HepG2 (cell line): ENCODE data around the gene TOPBP1. TPM values are rescaled to one million over a fixed set of nuclear protein-coding genes. Genes with fewer than 3 reads are reported as not detected.

Experiments
- ATAC-seq: fragments of 200-7000 bp; cut with Tn5 transposase; 3 replicates; pipeline ENCODE4 v1.9.1; 2020; ENCODE audit warnings: mild to moderate bottlenecking, moderate library complexity
- Bru-seq: library from RNA; stranded (reverse); fragments of 400-500 nt; gene quantifications from one replicate; lab custom pipeline; 2021; lab: Mats Ljungman, UMichigan
- BruChase-seq, 2 experiments: library from RNA; stranded (reverse); fragments of 400-500 nt; gene quantifications; one replicate each; lab custom pipeline; 2021; lab: Mats Ljungman, UMichigan
- BruUV-seq: library from RNA; stranded (reverse); fragments of 400-500 nt; replicated peaks from 2 replicates; lab custom pipeline; 2021; lab: Mats Ljungman, UMichigan
- CTCF ChIA-PET: fragments of 300-600 bp; formaldehyde crosslinking; extraction: SDS; loops from one replicate; lab custom pipeline; 2021; ENCODE audit warnings: low total read pairs, inconsistent platforms, low intra/inter-chr PET ratio; lab: Yijun Ruan, JAX
- POLR2A ChIA-PET: fragments of 350-600 bp; sonication (Branson Sonifier 250); formaldehyde crosslinking; loops from one replicate; lab custom pipeline; 2020; ENCODE audit warnings: antibody characterized with exemption, inconsistent platforms; lab: Yijun Ruan, JAX
- DNase-seq: peaks from one replicate; pipeline ENCODE4 v3.0.0-alpha.2; 2015; ENCODE audit warnings: low spot score
- FAIRE-seq: peaks from 3 replicates; lab custom pipeline; 2011; peaks lifted over from hg19 to GRCh38; lab: Jason Lieb, UNC
- H2AFZ ChIP-seq: one replicate; pipeline ENCODE4 v1.6.1; 2011; ENCODE audit warnings: low read length, inconsistent platforms
- H3K27ac ChIP-seq: fragments of 300-600 bp; 3 replicates; pipeline ENCODE4 v1.8.0; 2011; ENCODE audit warnings: mixed run types, mild to moderate bottlenecking, mixed read lengths, low read length, inconsistent platforms; ENCODE audit not compliant: insufficient read depth; ENCODE audit errors: extremely low read length
- H3K27me3 ChIP-seq, 2 experiments: fragments of 200-600 bp in 1 of 2; 2 replicates in 1 of 2; 3 replicates in 1 of 2; pipeline versions ENCODE4 v1.6.0 to v1.8.0; 2011; ENCODE audit warnings: low read length in 2 of 2, mild to moderate bottlenecking in 2 of 2, moderate library complexity in 2 of 2, inconsistent platforms in 1 of 2; ENCODE audit not compliant: insufficient read depth in 2 of 2, control insufficient read depth in 1 of 2
- H3K36me3 ChIP-seq, 2 experiments: fragments of 200-600 bp in 1 of 2; replicated peaks in 1 of 2; 2 replicates in 1 of 2; 3 replicates in 1 of 2; pipeline versions ENCODE4 v1.5.1 to v1.8.0; 2011; ENCODE audit warnings: low read length in 2 of 2, inconsistent platforms in 1 of 2; ENCODE audit not compliant: insufficient read depth in 2 of 2, control insufficient read depth in 1 of 2
- H3K4me1 ChIP-seq: 2 replicates; pipeline ENCODE4 v1.5.1; 2012; ENCODE audit warnings: low read length, inconsistent platforms; ENCODE audit not compliant: insufficient read depth
- H3K4me2 ChIP-seq: 2 replicates; pipeline ENCODE4 v1.6.0; 2011; ENCODE audit warnings: low read depth, low read length, inconsistent platforms
- H3K4me3 ChIP-seq, 3 experiments: fragments of 200-600 bp in 1 of 3; sonication (generic), shearing (Covaris generic) in 1 of 3; replicated peaks in 1 of 3; 2 replicates each; pipeline ENCODE4 v1.5.1; 2011 to 2016; ENCODE audit warnings: low read length in 3 of 3, inconsistent platforms in 2 of 3, low read depth in 2 of 3, mild to moderate bottlenecking in 2 of 3, control low read depth in 1 of 3, mixed read lengths in 1 of 3; ENCODE audit not compliant: insufficient read depth in 1 of 3
- H3K79me2 ChIP-seq: one replicate; pipeline ENCODE4 v1.6.1; 2011; ENCODE audit warnings: low read length, inconsistent platforms; ENCODE audit not compliant: insufficient read depth
- H3K9ac ChIP-seq: 2 replicates; pipeline ENCODE4 v1.6.0; 2011; ENCODE audit warnings: mild to moderate bottlenecking, low read depth, low read length, inconsistent platforms; ENCODE audit not compliant: insufficient read depth
- H3K9me3 ChIP-seq: 2 replicates; pipeline ENCODE4 v1.5.1; 2012; ENCODE audit warnings: mild to moderate bottlenecking, low read length
- H4K20me1 ChIP-seq: 2 replicates; pipeline ENCODE4 v1.6.0; 2011; ENCODE audit warnings: inconsistent platforms, mild to moderate bottlenecking, low read length, moderate library complexity; ENCODE audit not compliant: insufficient read depth
- ARID3A ChIP-seq: IDR thresholded peaks from 2 replicates; pipeline ENCODE4 v1.6.1; 2012; ENCODE audit warnings: low read depth, low read length, improper control_type of control experiment
- CBX2 ChIP-seq, 2 experiments: fragments of 200-600 bp in 1 of 2; sonication (generic); formaldehyde crosslinking in 1 of 2; IDR thresholded peaks; 2 replicates each; pipeline versions ENCODE4 v1.7.0 to v1.8.1; 2018 to 2022; ENCODE audit warnings: low read depth in 2 of 2, low read length in 1 of 2, mild to moderate bottlenecking in 1 of 2, missing genetic modification reagents in 1 of 2
- FOSL1 ChIP-seq: sonication (generic); formaldehyde crosslinking; IDR thresholded peaks from 2 replicates; pipeline ENCODE4 v1.9.0; 2021; ENCODE audit warnings: missing genetic modification reagents, borderline replicate concordance
- MLXIP ChIP-seq: sonication (generic); formaldehyde crosslinking; IDR thresholded peaks from 2 replicates; pipeline ENCODE4 v1.9.0; 2021; ENCODE audit warnings: missing genetic modification reagents, borderline replicate concordance
- NONO ChIP-seq, 2 experiments: fragments of 450-650 bp in 1 of 2; sonication (generic) in 1 of 2; formaldehyde crosslinking in 1 of 2; IDR thresholded peaks in 1 of 2; conservative IDR thresholded peaks in 1 of 2; 2 replicates each; pipeline versions ENCODE4 v1.6.1 to v1.8.0; 2017 to 2022; ENCODE audit warnings: mild to moderate bottlenecking in 1 of 2, missing genetic modification reagents in 1 of 2, moderate library complexity in 1 of 2
- POGK ChIP-seq: sonication (generic); formaldehyde crosslinking; conservative IDR thresholded peaks from 2 replicates; pipeline ENCODE4 v1.8.0; 2022; ENCODE audit warnings: mild to moderate bottlenecking, moderate library complexity, missing genetic modification reagents
- ZNF180 ChIP-seq: sonication (generic); formaldehyde crosslinking; IDR thresholded peaks from 2 replicates; pipeline ENCODE4 v1.4.0; 2020; ENCODE audit warnings: low read depth, missing genetic modification reagents, borderline replicate concordance
- WGBS: methylation state at CpG from one replicate; pipeline ENCODE4 v1.1.6; 2017; ENCODE audit warnings: low lambda C conversion rate; 5-methylcytosine and 5-hydroxymethylcytosine counted together
- in situ Hi-C: cut with HindIII; loops from 2 replicates; pipeline ENCODE4 v1.10.0; 2017; ENCODE audit warnings: low pct_unique_long_range_greater_than_20kb; ENCODE audit not compliant: extremely low pct_ligation_motif_present
- intact Hi-C: fragments of 100-400 bp; cut with micrococcal nuclease; formaldehyde crosslinking; loops from one replicate; pipeline ENCODE4 v1.10.0; 2022; ENCODE audit not compliant: unreplicated experiment
- long read RNA-seq, 2 experiments: library from RNA in 1 of 2; library from polyadenylated mRNA in 1 of 2; stranded (forward) in 1 of 2; unstranded in 1 of 2; transcript quantifications; one replicate each; pipeline ENCODE4 v2.0.0, GENCODE V29; 2019 to 2022
- polyA minus RNA-seq, 3 experiments: library from RNA; depleted of rRNA, polyadenylated mRNA; stranded (reverse); fragments of >200 nt; gene quantifications; 2 replicates each; pipeline ENCODE4 v1.2.3, GENCODE V29; 2011; ENCODE audit warnings: low replicate concordance in 1 of 3
- polyA plus RNA-seq, 8 experiments: library from polyadenylated mRNA; depleted of rRNA in 3 of 8; stranded (reverse) in 7 of 8; unstranded in 1 of 8; fragments of >200 nt; fragmentation: Illumina TruSeq in 4 of 8; extraction: Trizol in 4 of 8; gene quantifications; 2 replicates each; pipeline versions ENCODE4 v1.2.1 to v1.2.3, GENCODE V29; 2011 to 2016; ENCODE audit warnings: low read depth in 4 of 8, missing spikeins in 1 of 8, mixed read lengths in 1 of 8; ENCODE audit not compliant: insufficient read depth in 1 of 8
- total RNA-seq, 5 experiments: library from RNA; depleted of rRNA; stranded (reverse); fragments of >200 nt; fragmentation: Illumina TruSeq; extraction: Trizol; gene quantifications; 2 replicates each; pipeline ENCODE4 v1.2.3, GENCODE V29; 2016; ENCODE audit warnings: low read depth in 1 of 5

Gene TOPBP1
- total RNA-seq (2016; rRNA removed; fragmentation: Illumina TruSeq; extraction: Trizol) (42.9 and 59.3 TPM in 2 replicates), polyA plus RNA-seq (2011; rRNA removed) (15.5 and 24.3 TPM in 2 replicates), polyA minus RNA-seq (2011; rRNA and poly(A)+ RNA removed; ENCODE audit: low replicate concordance) (16.5 and 72.6 TPM in 2 replicates), Bru-seq, nascent RNA (percentile 72 among the genes with signal in this experiment), BruChase-seq, experiment 1, labeled RNA remaining after a 6-hour chase (percentile 81 among the genes with signal in this experiment), BruChase-seq, experiment 2, labeled RNA remaining after a 2-hour chase (percentile 82 among the genes with signal in this experiment)
- 12.5 and 13.2 TPM in 2 replicates for total RNA-seq (2016; cell fraction: cytosol; rRNA removed; fragmentation: Illumina TruSeq; extraction: Trizol; ENCODE audit: low read depth)
- 41.9 and 62.6 TPM in 2 replicates for total RNA-seq (2016; cell fraction: insoluble cytoplasmic fraction; rRNA removed; fragmentation: Illumina TruSeq; extraction: Trizol)
- 30.0 and 35.4 TPM in 2 replicates for total RNA-seq (2016; cell fraction: membrane; rRNA removed; fragmentation: Illumina TruSeq; extraction: Trizol)
- 56.6 and 67.4 TPM in 2 replicates for total RNA-seq (2016; cell fraction: nucleus; rRNA removed; fragmentation: Illumina TruSeq; extraction: Trizol)
- polyA plus RNA-seq (2011; cell fraction: cytosol; rRNA removed) = 8.5 and 8.6 TPM in 2 replicates
- polyA plus RNA-seq (2011; cell fraction: nucleus; rRNA removed) = 41.0 and 46.8 TPM in 2 replicates
- polyA plus RNA-seq (2012) = 12.5 and 16.7 TPM in 2 replicates
- 3.0 and 3.5 TPM in 2 replicates for polyA plus RNA-seq (2016; cell fraction: cytosol; fragmentation: Illumina TruSeq; extraction: Trizol; ENCODE audit: low read depth)
- polyA plus RNA-seq (2016; cell fraction: insoluble cytoplasmic fraction; fragmentation: Illumina TruSeq; extraction: Trizol; ENCODE audit: low read depth) = 36.7 and 42.1 TPM in 2 replicates
- 12.7 and 14.9 TPM in 2 replicates for polyA plus RNA-seq (2016; cell fraction: membrane; fragmentation: Illumina TruSeq; extraction: Trizol; ENCODE audit: low read depth)
- 65.4 and 74.6 TPM in 2 replicates for polyA plus RNA-seq (2016; cell fraction: nucleus; fragmentation: Illumina TruSeq; extraction: Trizol; ENCODE audit: insufficient read depth, low read depth)
- polyA minus RNA-seq (2011; cell fraction: cytosol; rRNA and poly(A)+ RNA removed) = 8.1 and 9.6 TPM in 2 replicates
- 58.9 and 72.9 TPM in 2 replicates for polyA minus RNA-seq (2011; cell fraction: nucleus; rRNA and poly(A)+ RNA removed)
- long read RNA-seq, experiment 1, full-length matches to known transcripts = 1 of 11 reads
- long read RNA-seq, experiment 1, partial matches to known transcripts = 8 of 11 reads
- long read RNA-seq, experiment 1, other reads (novel, unspliced or antisense) = 2 of 11 reads
- long read RNA-seq, experiment 2, partial matches to known transcripts = 7 of 23 reads
- long read RNA-seq, experiment 2, other reads (novel, unspliced or antisense) = 16 of 23 reads

- in situ Hi-C loops = loop anchor here (5.0 kb wide), 2 partner anchors 86 to 161 kb away; partner anchors contain the start of gene TF
- no peak for TF ChIP-seq MLXIP (CRISPR knock-in tag)
- no peak for TF ChIP-seq CBX2 (IDR thresholded peaks at IDR 0.05; ENCODE audit: low read depth, low read length)
- no peak for TF ChIP-seq CBX2 (CRISPR knock-in tag; IDR thresholded peaks at IDR 0.05; ENCODE audit: low read depth)
- TF ChIP-seq FOSL1 = no peak
- TF ChIP-seq ARID3A = no peak
- TF ChIP-seq ZNF180 = no peak
- peak; percentile 61; the same call in 1 of the 2 replicates for TF ChIP-seq POGK (CRISPR knock-in tag)
- no peak for TF ChIP-seq NONO (IDR thresholded peaks at IDR 0.05)
- peak; percentile 88 for TF ChIP-seq NONO (CRISPR knock-in tag; conservative IDR thresholded peaks at IDR 0.05)
These were observed at the start of gene TOPBP1 for GRCh38 chr3:133661454-133662277. TSS of gene TOPBP1 (minus strand) at chr3:133661941. CDS start at chr3:133661127, 814 bp downstream.

More at GRCh38 chr3:133661454-133662277, at the start of gene TOPBP1:
- Histone ChIP-seq H3K4me3 (peak within 1 kb of the TSS; percentile 80 to 91 (median 88)), H3K27me3 (no peaks in the 10 kb centered on the region; a peak in 1 of 5 replicates), H3K9ac (peak within 1 kb of the TSS; percentile 84), H2AFZ (peak within 1 kb of the TSS; percentile 67), H3K4me2 (peak within 1 kb of the TSS; percentile 95), H3K9me3 (no peaks in the 10 kb centered on the region), H4K20me1 (no peaks in the 10 kb centered on the region), H3K27ac (peak within 1 kb of the TSS; percentile 70), H3K4me1 (peaks cover 58% of the 10 kb centered on the region), H3K36me3 (peaks cover 0 to 16% of the 10 kb centered on the region in 2 experiments; a peak in 3 of 5 replicates), H3K79me2 (peaks cover 45% of the 10 kb centered on the region)
- FAIRE-seq = peak; percentile 85
- DNase-seq = peak; percentile 77
- 0% methylated on average over 20 of the region's 58 CpGs for WGBS
- peak; percentile 91 for ATAC-seq
- intact Hi-C loops = loop anchor here (2.0 to 5.0 kb wide), 3 partner anchors 46 to 161 kb away; no protein-coding TSS in a partner anchor
- ChIA-PET POLR2A (interaction anchor here (0.8 to 1.8 kb wide), 6 partner anchors 72 to 109 kb away, joined by 3 to 9 read pairs (median 4); partner anchors contain the start of gene TF), CTCF (interaction anchor here (0.8 to 2.7 kb wide), 3 partner anchors 81 to 160 kb away, joined by 3 to 10 read pairs (median 3); no protein-coding TSS in a partner anchor)
- BruUV-seq = TSS peak; percentile 73
